Transverse colon (tissue), 3 donors: ENCODE measurements around the gene PRRT4.

ENCODE experiments used
- POLR2A ChIP-seq: fragments of 450-650 bp; IDR thresholded peaks from one replicate; pipeline ENCODE4 v1.6.1; 2016; ENCODE audit warnings: antibody characterized with exemption, mild to moderate bottlenecking, moderate library complexity
- TF ChIP-seq, protein P1 (sequence below), 5 experiments: fragments of 200-600 bp in 3 of 5; fragments of 450-650 bp in 2 of 5; sonication (generic) in 3 of 5; IDR thresholded peaks; 1 replicate in 2 of 5; 2 replicates in 3 of 5; pipeline ENCODE4 v1.5.1; 2016 to 2017; ENCODE audit warnings: antibody characterized with exemption in 5 of 5, inconsistent platforms in 3 of 5, mild to moderate bottlenecking in 2 of 5, moderate library complexity in 1 of 5

DNA sequence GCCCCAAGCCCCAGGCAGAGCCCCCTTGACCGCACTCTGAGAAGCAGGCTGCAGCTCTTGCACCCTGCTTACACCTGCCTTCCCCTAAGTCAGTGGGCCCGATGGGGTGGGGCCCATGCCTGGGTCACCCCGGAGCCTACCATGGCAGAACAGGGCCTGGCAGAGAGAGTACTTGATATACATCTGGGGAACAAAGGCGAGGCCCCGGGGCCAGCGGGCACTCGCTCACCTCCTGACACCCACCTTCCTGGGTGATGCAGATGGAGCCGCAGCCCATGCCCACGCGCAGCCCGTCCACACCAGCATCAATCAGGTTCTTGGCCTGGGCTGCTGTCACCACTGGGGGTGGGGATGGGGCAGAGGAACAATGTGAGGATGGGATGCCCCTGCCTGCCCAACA is 34.9 kb upstream of the PRRT4 start:
- TF ChIP-seq, protein P1, sequence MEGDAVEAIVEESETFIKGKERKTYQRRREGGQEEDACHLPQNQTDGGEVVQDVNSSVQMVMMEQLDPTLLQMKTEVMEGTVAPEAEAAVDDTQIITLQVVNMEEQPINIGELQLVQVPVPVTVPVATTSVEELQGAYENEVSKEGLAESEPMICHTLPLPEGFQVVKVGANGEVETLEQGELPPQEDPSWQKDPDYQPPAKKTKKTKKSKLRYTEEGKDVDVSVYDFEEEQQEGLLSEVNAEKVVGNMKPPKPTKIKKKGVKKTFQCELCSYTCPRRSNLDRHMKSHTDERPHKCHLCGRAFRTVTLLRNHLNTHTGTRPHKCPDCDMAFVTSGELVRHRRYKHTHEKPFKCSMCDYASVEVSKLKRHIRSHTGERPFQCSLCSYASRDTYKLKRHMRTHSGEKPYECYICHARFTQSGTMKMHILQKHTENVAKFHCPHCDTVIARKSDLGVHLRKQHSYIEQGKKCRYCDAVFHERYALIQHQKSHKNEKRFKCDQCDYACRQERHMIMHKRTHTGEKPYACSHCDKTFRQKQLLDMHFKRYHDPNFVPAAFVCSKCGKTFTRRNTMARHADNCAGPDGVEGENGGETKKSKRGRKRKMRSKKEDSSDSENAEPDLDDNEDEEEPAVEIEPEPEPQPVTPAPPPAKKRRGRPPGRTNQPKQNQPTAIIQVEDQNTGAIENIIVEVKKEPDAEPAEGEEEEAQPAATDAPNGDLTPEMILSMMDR (IDR thresholded peaks at IDR 0.05) = no peak
- TF ChIP-seq POLR2A = no peak
